H1 (cell line): ENCODE data around the gene DIAPH1. TPM values are rescaled to one million over a fixed set of nuclear protein-coding genes. Genes with fewer than 3 reads are reported as not detected.

Experiments
- ATF3 ChIP-seq: IDR thresholded peaks from 2 replicates; pipeline ENCODE4 v1.6.1; 2011; ENCODE audit warnings: low read depth, mild to moderate bottlenecking, low read length; ENCODE audit not compliant: insufficient read depth
- JUN ChIP-seq: IDR thresholded peaks from 2 replicates; pipeline ENCODE4 v1.6.1; 2011; ENCODE audit warnings: low read depth, mild to moderate bottlenecking, improper control_type of control experiment, low read length
- RBBP5 ChIP-seq: IDR thresholded peaks from 2 replicates; pipeline ENCODE4 v1.7.1; 2012; ENCODE audit warnings: low read depth, mild to moderate bottlenecking, inconsistent platforms, low read length, moderate library complexity, borderline replicate concordance
- polyA plus RNA-seq, 7 experiments: library from polyadenylated mRNA; depleted of rRNA in 3 of 7; stranded (reverse) in 5 of 7; unstranded in 2 of 7; fragments of >200 nt in 5 of 7; fragments of 200-250 nt in 2 of 7; gene quantifications; 1 replicate in 5 of 7; 2 replicates in 1 of 7; 4 replicates in 1 of 7; pipeline versions ENCODE4 v1.2.1 to v1.2.3, GENCODE V29; 2011 to 2013; ENCODE audit warnings: missing spikeins in 2 of 7, mixed read lengths in 2 of 7
- total RNA-seq: library from RNA; stranded (reverse); fragmentation: NEBNext Ultra II Directional; extraction: Animal tissue kit (Norgen Biotek cat#: 25700); gene quantifications from 2 replicates; pipeline ENCODE4 v1.2.1, GENCODE V29; 2021
- TF ChIP-seq, protein P1 (sequence below): IDR thresholded peaks from 2 replicates; pipeline ENCODE4 v1.6.1; 2011; ENCODE audit warnings: low read length, improper control_type of control experiment

The DIAPH1 gene
- total and polyA plus RNA-seq, 2 of the 8 experiments (the other 6 are each of a cell fraction or from before 2014, with no cell fraction given): 61.2 to 114 TPM

GRCh38 chr5:141633871-141634561, 15.2 kb upstream of the DIAPH1 start (continued):
- no peak for TF ChIP-seq ATF3
- TF ChIP-seq, protein P1, sequence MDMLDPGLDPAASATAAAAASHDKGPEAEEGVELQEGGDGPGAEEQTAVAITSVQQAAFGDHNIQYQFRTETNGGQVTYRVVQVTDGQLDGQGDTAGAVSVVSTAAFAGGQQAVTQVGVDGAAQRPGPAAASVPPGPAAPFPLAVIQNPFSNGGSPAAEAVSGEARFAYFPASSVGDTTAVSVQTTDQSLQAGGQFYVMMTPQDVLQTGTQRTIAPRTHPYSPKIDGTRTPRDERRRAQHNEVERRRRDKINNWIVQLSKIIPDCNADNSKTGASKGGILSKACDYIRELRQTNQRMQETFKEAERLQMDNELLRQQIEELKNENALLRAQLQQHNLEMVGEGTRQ: no peak
- no peak for TF ChIP-seq JUN
- TF ChIP-seq RBBP5: no peak
